Muscle layer of colon (tissue), 2 donors: ENCODE results near the gene ALPL.

Experiments used
- H3K27ac ChIP-seq: one replicate; pipeline ENCODE4 v1.7.0; 2013; ENCODE audit warnings: low read depth, mild to moderate bottlenecking, low read length, moderate library complexity
- H3K27me3 ChIP-seq, 2 donors: one replicate each; pipeline ENCODE4 v1.7.0; 2013; ENCODE audit warnings: low read length in 2 of 2, mild to moderate bottlenecking in 2 of 2; ENCODE audit not compliant: insufficient read depth in 2 of 2, control insufficient read depth in 1 of 2
- H3K36me3 ChIP-seq: one replicate; pipeline ENCODE4 v1.7.0; 2013; ENCODE audit warnings: mild to moderate bottlenecking, low read length; ENCODE audit not compliant: insufficient read depth
- H3K4me1 ChIP-seq: one replicate; pipeline ENCODE4 v1.7.0; 2013; ENCODE audit warnings: mild to moderate bottlenecking, low read length; ENCODE audit not compliant: insufficient read depth
- H3K4me3 ChIP-seq, 2 donors: one replicate each; pipeline ENCODE4 v1.7.0; 2013; ENCODE audit warnings: low read length in 2 of 2, low read depth in 1 of 2, mild to moderate bottlenecking in 1 of 2, moderate library complexity in 1 of 2
- H3K9ac ChIP-seq: one replicate; pipeline ENCODE4 v1.7.0; 2013; ENCODE audit warnings: low read length
- H3K9me3 ChIP-seq: one replicate; pipeline ENCODE4 v1.7.0; 2013; ENCODE audit warnings: mild to moderate bottlenecking, low read length
- donor health status: abdominal sarcoma.
- donor health status: Adenocarcinoma of cecum.

Gene ALPL

DNA sequence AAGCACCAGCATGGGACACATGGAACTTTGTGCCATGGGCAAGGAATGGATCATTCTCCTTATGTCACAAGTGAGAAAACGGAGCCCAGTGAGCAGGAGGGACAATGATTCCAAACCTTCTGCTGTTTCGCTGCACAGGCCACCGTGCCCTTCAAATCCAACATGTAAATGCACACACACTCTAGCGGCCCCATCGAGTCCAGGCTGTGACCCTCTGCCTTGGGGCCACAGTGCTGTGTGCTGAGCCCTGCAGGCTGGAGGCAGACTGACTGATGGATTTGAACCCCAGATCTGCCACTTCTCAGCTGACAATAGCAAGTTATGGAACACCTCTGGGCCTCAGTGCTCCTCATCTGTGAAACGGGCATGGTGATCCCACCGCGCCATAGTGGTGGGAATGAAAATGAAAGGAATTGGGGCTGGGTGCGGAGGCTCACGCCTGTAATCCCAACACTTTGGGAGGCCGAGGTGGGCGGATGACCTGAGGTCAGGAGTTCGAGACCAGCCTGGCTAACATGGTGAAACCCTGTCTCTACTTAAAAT is 63.6 kb downstream of the ALPL start:
- Histone ChIP-seq H3K9ac (no peak overlapping the region), H3K9me3 (no peaks in the 10 kb centered on the region), H3K27me3 (peaks cover 0 to 4% of the 10 kb centered on the region in 2 donors), H3K4me1 (peaks cover 14% of the 10 kb centered on the region), H3K27ac (no peak overlapping the region), H3K4me3 (no peak overlapping the region), H3K36me3 (no peaks in the 10 kb centered on the region)

DNA sequence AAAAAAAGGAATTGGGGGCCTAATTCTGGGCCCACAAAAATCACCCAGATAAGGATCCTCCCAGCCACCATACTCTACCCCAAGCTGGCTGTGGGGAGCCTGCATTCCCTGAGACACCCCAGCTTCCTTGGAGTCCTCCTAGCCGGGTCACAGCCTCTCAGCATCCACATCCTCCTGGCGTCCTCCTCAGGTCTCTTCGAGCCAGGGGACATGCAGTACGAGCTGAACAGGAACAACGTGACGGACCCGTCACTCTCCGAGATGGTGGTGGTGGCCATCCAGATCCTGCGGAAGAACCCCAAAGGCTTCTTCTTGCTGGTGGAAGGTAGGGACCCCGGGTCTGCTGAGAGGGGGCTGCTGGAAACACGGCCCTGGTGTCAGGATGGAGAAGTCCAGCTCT is 64.3 kb downstream of the ALPL start:
- H3K36me3 ChIP-seq = no peaks in the 10 kb centered on the region
- H3K27ac ChIP-seq = no peak overlapping the region
- H3K9me3 ChIP-seq = no peaks in the 10 kb centered on the region
- no peak overlapping the region for H3K4me3 ChIP-seq
- H3K4me1 ChIP-seq = peaks cover 14% of the 10 kb centered on the region
- no peak overlapping the region for H3K9ac ChIP-seq
- H3K27me3 ChIP-seq = peaks cover 0 to 4% of the 10 kb centered on the region in 2 donors

DNA sequence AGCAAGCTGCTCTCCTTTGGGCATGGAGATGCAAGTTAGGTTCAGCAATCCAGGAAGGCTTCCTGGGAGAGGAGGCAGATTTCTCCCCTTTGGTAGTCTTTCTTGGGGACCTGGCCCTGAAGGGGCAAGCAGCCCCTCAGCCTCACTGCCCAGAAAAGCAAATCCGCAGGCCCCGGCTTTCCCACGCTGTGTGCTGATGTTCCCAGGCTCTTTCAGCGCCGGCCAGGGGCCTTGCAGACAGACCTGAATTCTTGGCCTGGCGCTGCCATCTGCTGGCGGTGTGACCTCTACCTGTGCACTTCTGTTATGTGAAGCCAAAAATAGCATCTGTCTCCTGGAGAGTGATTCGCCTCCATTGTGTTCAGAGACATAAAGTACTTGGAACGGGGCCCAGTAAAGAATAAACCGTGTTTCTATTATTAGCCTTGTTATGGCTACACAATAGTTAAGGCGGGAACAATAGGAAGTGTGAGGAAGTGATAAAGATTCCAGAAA is 64.8 kb downstream of the ALPL start:
- Histone ChIP-seq H3K9me3 (no peaks in the 10 kb centered on the region), H3K4me3 (no peak overlapping the region), H3K4me1 (peaks cover 14% of the 10 kb centered on the region), H3K27me3 (no peaks in the 10 kb centered on the region), H3K27ac (no peak overlapping the region), H3K9ac (no peak overlapping the region), H3K36me3 (no peaks in the 10 kb centered on the region)

DNA sequence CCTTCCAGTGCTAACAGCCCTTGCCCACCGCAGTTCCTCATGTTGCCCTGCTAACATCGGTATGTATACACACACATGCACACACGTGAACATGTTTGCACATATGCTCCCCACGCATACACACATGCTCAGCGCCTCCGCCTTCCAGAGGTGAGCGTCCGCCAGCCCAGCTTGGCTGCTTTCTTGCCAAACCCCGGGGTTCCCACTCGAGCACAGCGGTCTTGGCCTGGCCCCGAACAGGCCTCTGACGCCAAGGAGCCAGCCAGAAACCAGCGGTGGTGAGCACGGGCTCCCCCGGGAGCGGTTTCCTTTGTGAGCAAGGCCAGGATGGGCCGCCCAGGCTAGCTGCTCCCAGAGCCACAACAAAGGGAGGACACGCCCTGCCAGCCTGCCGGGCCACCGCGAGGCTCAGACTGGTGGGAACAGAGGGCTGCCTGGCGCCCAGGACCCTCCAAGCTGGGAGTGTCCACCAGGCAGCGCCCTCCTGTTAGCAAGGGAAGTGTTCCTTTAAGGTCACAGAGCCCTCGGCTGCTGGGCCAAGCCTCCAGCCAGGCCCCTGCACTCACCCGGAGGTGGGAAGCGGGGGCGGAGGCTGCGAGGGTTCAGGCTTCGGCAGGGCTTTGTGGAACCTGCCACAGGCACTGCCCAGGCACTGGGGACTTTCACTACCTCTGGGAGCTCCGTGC is 65.4 kb downstream of the ALPL start:
- Histone ChIP-seq H3K4me1 (peaks cover 14% of the 10 kb centered on the region), H3K9ac (no peak overlapping the region), H3K9me3 (no peaks in the 10 kb centered on the region), H3K36me3 (no peaks in the 10 kb centered on the region), H3K27ac (no peak overlapping the region), H3K27me3 (no peaks in the 10 kb centered on the region), H3K4me3 (no peak overlapping the region)

DNA sequence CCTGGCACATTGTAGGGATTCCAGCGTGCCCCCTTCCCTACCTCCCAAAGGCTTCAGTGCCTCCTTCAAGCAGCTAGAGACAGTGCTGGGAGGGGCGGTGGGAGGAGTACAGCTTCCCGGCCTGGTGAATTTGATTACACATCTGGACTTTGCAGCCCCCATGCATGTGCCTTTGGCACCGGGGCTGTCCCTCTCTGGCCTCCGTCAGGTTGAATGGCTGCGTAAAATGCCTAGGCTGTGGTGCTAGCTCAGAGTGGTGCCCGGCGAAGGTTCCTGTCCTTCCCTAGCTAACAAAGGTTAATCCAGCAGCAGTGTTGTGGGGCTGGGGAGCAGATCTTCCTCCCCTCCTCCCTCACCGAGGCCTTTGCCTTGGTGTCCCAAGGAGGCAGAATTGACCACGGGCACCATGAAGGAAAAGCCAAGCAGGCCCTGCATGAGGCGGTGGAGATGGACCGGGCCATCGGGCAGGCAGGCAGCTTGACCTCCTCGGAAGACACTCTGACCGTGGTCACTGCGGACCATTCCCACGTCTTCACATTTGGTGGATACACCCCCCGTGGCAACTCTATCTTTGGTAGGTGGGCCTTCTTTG is 66.2 kb downstream of the ALPL start:
- Histone ChIP-seq H3K4me3 (no peak overlapping the region), H3K9me3 (no peaks in the 10 kb centered on the region), H3K27me3 (no peaks in the 10 kb centered on the region), H3K9ac (no peak overlapping the region), H3K4me1 (peaks cover 14% of the 10 kb centered on the region), H3K27ac (no peak overlapping the region), H3K36me3 (no peaks in the 10 kb centered on the region)

DNA sequence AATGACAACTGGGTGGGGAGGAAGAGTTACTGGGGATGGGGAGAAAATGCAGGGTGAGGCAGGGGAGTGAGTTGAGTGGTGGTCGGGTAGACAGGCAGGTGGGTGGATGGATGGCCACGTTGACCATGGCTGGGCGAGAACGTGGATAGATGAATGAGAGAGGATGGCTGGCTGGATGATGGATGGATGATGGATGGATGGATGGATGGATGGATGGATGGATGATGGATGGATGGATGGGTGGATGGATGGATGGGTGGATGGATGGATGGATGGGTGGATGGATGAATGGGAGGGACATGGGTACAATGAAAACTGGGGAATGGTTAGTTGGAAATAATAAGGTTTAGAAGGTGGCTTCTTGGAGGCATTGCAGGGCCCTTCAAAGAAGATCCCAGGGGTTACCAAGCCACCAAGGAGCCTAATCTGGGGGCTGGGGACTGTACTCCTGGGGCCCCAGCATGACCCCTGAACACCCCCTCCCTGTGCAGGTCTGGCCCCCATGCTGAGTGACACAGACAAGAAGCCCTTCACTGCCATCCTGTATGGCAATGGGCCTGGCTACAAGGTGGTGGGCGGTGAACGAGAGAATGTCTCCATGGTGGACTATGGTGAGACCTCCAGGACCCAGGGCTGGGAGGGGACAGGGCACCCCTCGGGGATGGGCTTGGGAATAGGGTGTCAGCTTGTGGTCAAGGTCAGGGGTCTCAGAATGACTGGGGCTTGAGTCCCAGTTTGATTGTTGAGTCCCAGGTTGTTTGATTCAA is 67.0 kb downstream of the ALPL start:
- H3K36me3 ChIP-seq = no peaks in the 10 kb centered on the region
- no peaks in the 10 kb centered on the region for H3K9me3 ChIP-seq
- no peak overlapping the region for H3K4me3 ChIP-seq
- no peak overlapping the region for H3K27ac ChIP-seq
- peaks cover 14% of the 10 kb centered on the region for H3K4me1 ChIP-seq
- no peaks in the 10 kb centered on the region for H3K27me3 ChIP-seq
- H3K9ac ChIP-seq = no peak overlapping the region

DNA sequence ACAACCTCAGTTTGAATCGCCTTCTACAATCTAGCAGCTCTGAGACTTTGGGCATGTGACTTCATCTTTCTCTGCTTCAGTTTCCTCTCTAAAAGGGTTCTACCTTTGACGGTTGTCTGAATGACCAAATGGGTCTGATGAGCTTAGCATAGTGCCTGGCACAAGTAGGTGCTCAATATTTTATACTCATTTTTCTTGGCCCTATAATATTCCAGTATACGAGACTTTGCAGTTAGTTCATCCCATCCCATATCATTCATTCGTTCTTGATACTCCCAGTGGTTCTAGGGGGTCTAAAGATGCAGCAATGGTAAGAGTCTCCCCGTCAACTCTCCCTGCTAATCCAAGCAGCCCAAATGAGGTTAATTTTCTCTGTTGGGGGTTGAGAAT is 67.6 kb downstream of the ALPL start:
- Histone ChIP-seq H3K27ac (no peak overlapping the region), H3K36me3 (no peaks in the 10 kb centered on the region), H3K4me3 (no peak overlapping the region), H3K9me3 (no peaks in the 10 kb centered on the region), H3K9ac (no peak overlapping the region), H3K4me1 (peaks cover 14% of the 10 kb centered on the region), H3K27me3 (no peaks in the 10 kb centered on the region)

DNA sequence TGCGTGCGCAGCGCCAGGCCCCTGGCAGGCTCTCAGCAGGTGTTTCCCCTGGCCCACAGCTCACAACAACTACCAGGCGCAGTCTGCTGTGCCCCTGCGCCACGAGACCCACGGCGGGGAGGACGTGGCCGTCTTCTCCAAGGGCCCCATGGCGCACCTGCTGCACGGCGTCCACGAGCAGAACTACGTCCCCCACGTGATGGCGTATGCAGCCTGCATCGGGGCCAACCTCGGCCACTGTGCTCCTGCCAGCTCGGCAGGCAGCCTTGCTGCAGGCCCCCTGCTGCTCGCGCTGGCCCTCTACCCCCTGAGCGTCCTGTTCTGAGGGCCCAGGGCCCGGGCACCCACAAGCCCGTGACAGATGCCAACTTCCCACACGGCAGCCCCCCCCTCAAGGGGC is 68.1 kb downstream of the ALPL start:
- Histone ChIP-seq H3K27me3 (no peaks in the 10 kb centered on the region), H3K36me3 (no peaks in the 10 kb centered on the region), H3K9ac (no peak overlapping the region), H3K27ac (no peak overlapping the region), H3K9me3 (no peaks in the 10 kb centered on the region), H3K4me3 (no peak overlapping the region), H3K4me1 (peaks cover 14% of the 10 kb centered on the region)

DNA sequence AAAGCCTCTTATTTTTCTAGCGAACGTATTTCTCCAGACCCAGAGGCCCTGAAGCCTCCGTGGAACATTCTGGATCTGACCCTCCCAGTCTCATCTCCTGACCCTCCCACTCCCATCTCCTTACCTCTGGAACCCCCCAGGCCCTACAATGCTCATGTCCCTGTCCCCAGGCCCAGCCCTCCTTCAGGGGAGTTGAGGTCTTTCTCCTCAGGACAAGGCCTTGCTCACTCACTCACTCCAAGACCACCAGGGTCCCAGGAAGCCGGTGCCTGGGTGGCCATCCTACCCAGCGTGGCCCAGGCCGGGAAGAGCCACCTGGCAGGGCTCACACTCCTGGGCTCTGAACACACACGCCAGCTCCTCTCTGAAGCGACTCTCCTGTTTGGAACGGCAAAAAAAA is 68.7 kb downstream of the ALPL start:
- no peaks in the 10 kb centered on the region for H3K9me3 ChIP-seq
- peaks cover 14% of the 10 kb centered on the region for H3K4me1 ChIP-seq
- H3K27ac ChIP-seq = no peak overlapping the region
- H3K27me3 ChIP-seq = no peaks in the 10 kb centered on the region
- no peaks in the 10 kb centered on the region for H3K36me3 ChIP-seq
- no peak overlapping the region for H3K4me3 ChIP-seq
- no peak overlapping the region for H3K9ac ChIP-seq

DNA sequence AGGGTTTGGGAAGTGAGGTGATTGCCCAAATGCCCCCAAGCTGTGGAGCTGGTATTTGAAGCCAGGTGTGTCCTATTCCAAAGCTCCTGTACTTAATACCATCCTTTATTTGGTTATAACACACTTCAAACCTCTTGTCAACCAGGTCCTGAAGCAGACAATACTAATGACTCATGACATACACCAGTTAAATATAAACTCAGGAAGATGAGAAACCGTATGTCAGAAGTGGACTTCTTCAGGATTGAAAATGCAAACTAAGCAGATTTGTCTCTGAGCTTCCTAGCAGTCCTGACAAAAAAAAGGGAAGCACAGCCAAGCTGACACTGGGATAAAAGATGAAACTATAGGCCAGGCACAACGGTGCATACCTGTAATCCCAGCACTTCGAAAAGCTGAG is 70.6 kb downstream of the ALPL start:
- Histone ChIP-seq H3K36me3 (no peaks in the 10 kb centered on the region), H3K9me3 (no peaks in the 10 kb centered on the region), H3K4me3 (no peak overlapping the region), H3K27me3 (no peaks in the 10 kb centered on the region), H3K27ac (no peak overlapping the region), H3K4me1 (peaks cover 2% of the 10 kb centered on the region), H3K9ac (no peak overlapping the region)

DNA sequence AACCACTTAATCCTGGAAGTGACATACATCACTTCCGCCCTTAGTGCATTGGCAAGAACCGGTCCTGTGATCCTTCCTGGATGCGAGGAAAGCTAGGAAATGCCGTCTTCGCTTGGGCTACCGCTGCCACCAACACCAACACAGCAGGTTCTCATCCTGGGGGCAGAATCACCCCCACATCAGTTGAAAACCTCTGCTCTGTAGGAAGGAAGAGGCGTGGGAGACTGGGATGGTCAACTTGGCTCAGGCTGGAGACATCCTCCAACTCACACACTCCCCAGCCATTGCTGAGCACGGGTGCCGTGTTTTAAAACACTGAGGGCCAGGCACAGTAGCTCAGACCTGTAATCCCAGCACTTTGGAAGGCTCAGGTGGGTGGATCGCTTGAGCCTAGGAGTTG is 74.9 kb downstream of the ALPL start:
- Histone ChIP-seq H3K4me3 (no peak overlapping the region), H3K4me1 (no peaks in the 10 kb centered on the region), H3K27ac (no peak overlapping the region), H3K9ac (no peak overlapping the region), H3K36me3 (no peaks in the 10 kb centered on the region), H3K27me3 (peaks cover 0 to 12% of the 10 kb centered on the region in 2 donors), H3K9me3 (no peaks in the 10 kb centered on the region)
